Forelimb muscle (tissue), 1 donor: ENCODE results near the gene KLF13. TPM values are rescaled to one million over a fixed set of nuclear protein-coding genes. Genes with fewer than 3 reads are reported as not detected.

ENCODE experiments used
- DNase-seq: peaks from one replicate; pipeline ENCODE4 v3.0.0-alpha.2; 2013; ENCODE audit warnings: low read depth
- polyA plus RNA-seq: library from polyadenylated mRNA; unstranded; fragments of 120-200 nt; gene quantifications from one replicate; pipeline ENCODE4 v1.2.1, GENCODE V29; 2013; ENCODE audit not compliant: insufficient read length

Gene KLF13
- polyA plus RNA-seq, 1 donor, result 37.0 TPM

DNA sequence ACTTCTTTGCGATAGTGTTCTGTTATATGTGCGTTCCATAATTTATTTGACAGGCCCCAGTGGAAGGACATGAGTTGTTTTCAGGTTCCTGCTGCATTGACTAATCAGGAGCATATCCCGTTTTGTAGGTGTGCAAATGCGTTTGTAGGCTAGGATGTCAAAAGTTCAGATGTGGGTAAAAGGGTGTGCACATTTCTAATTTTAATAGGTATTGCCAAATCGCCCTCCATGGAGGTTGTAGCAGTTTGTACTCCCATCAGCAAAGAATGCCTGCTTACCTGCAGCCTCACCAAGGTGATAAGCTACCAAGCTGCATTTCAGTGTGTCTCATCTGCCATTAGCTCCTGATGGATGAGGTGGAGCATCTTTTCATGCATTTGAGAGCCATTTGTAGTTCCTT, 36.3 kb downstream of the KLF13 start:
- DNase-seq, result no peak

GRCh38 chr15:31364301-31365031, 37.8 kb downstream of the KLF13 start:
- DNase-seq, result no peak

DNA sequence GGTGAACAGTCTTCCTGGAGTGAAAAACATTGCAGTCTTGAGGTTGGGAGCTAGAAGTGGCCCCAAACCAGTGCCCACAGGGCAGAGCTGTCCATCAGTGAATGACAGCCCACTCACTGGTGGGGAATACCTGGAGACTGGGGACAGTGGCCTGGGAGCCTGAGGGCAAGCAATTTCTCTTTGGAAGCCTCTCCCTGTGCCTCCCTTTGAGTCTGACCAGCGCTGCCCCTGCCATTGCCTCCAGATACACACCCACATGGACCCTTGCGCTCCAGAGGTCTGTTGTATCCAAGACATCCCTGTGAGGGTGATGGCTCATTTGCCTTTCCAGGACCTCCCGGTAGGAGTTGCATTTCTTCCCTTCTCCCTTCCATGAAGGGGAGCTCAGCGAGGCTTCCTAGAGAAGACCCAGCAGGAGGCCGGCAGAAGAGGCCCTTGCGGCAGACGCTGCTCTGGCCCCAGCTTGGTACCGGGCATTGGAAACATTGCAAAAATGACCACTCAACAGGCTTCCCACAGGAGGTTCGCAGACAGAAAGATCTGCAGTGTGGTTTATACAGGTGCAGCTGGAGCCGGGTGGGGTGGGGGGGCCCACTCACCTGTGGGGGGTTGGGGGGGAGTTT, 38.5 kb downstream of the KLF13 start:
- no peak for DNase-seq

GRCh38 chr15:31365655-31366127, 39.1 kb downstream of the KLF13 start:
- peak; percentile 36 for DNase-seq

DNA sequence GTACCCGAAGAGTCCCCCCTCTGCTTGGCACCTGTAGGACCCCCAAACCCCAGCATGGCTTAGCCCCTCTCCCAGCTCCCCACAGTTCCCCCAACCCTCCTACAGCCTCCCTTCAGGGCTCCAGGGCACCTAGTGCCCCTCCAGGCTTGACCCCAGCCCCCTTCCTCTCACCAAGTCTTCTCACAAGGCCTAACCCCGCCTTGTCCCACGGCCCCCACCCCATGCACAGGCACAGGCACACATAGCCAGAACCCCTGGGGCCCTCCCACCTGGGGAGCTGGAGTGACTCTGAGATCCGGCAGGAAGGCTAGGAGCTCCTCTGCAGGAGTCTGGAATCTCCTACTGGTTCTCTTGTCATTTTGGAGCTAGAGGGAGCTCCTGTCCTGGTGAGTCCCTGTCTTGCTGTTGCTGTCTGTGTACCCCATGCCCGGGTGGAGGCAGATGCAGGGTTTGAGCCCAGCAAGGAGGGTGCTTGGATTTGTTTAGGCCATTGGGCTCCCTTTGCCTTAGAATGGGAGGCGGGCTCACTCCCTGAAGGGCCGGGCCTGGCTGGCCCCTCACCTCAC, 39.6 kb downstream of the KLF13 start:
- no peak for DNase-seq

DNA sequence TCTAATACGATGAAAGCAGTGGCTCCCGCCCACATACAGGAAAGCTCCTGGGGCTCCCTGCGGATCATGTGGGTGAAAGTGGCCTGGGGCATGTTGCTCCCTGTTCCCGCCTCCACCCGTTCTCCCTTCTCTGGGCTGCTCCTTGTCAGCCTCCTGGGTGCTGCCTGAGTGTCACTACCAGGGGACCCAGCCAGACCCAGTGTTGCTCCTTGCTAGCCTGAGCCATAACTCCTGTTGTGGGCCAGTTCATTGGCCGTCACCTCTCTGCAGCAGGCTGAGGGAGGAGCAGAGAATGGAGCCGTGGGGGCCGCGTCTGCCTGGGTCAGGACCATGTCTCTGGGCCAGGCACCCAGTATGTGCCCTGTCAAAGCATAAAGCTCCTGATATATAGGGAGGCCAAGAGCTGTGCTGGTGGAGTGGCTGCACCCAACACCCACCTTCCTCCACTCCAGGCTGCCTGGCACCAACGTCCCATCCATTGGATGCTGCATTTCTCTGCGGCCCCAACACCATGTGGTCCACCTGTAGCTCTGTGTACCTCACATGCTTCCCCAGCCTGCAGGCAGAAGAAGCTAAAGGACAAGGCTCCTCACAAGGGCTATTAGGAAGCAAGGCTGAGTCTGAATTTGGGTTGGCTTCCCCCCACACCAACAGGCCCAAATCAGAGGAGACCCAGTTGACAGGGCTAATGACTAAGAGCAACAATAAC, 40.5 kb downstream of the KLF13 start:
- no peak for DNase-seq

DNA sequence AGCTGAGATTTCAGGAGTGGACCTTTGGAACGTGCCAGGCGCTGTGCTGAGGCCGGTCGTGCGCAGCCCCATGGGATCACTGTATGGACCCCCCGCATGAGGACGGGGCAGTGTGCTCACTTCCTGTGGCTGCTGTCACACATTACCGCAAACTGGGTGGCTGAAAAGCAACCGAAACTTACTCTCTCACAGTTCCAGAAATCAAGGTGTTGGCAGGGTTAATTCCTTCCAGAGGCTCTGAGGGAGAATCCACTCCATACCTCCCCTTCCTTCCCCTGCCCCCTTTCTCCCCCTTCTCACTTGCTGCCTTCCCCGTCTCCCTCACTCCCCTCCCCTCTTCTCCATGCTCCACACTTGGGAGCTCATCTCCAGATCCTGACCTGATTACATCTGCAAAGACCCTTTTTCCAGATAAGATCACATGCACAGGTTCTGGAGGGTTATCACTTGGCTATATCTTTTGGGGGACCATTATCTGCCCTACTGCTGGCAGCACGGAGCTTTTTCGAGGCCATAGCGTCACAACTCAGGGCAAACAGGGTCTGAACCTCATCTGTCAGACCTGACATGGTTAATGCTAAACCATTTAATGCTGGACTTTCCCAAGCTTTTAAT, 41.2 kb downstream of the KLF13 start:
- DNase-seq, result no peak

GRCh38 chr15:31369727-31370126, 43.1 kb downstream of the KLF13 start:
- no peak for DNase-seq

- DNase-seq, result no peak
Measured at GRCh38 chr15:31371520-31372240, 45.0 kb downstream of the KLF13 start.

DNA sequence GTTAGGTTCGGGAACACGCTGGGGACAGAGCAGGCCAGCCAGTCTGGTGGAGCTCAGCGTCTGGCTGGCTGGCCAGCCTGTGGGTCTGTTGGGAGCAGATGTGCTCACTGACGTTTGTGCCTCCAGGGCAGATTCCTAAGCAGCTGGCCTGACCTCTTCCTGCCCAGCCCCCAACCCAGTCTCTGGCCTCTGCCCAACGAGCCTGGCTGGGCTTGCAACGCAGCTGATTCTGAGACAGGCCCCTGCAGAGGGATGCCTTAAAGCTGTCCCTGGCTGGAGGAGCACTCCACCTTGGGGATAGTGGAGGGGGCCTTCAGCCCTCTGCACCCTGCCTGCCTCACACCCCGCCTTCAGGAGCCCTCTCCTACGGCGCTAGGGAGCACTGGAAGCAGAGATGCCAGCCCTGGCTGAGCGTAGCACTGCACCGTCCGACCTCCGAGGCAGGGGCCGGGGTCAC, 46.0 kb downstream of the KLF13 start:
- no peak for DNase-seq

DNA sequence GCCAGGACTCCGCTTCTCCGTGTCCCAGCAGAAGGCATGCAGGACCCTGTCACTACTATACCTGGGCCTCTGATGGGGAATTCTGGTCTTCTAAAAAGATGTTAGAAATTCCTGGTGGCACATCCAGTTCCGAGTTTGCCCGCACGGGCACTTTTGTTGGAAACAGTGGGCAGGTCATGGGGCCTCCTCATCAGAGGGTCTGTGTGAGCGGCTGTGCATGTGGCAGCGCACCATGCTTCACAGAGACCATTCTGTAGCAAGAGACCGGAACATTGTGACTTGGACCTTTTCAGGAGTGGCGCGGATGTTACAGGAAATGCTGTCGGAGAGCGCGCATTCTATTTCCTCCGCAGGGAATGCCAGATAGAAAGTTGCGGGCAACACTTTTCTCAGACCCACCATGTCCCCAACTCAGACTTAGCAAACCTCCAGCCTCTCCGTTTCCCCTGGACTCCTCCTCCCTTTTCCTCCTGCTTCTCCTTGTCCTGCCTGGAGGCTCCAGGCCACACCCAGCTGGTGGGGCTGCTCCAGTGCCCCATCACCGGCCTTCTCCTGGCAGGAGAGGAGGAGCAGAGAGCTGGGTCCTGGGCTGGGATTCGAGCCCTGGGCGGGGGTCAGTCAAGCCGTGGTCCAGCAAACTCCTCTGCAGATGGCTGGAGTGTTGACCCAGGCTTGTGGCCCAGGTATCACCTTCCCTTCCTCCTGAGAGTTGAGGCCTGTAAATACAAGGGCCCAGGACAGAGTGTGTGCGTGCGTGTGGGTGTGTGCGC, 46.6 kb downstream of the KLF13 start:
- DNase-seq, result no peak

DNA sequence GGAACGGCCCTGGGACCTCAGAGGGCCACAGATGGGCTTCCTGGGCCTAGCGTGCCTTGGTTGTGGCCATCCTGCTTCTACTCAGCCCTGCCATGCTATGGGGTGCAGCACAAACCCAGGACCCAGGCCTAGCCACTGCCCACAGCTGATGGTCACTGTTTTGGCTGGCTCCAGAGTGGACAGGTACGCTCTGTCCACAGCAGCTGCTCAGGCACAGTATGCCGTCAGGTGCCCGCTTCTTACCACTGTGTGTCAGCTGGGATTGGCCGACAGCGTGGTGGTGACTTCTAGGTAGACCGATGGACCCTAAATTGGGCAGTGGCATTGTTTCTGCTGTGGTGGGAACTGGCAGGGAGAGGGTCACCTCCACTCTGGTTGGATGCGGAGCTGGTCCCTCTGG, 47.3 kb downstream of the KLF13 start:
- DNase-seq, result no peak

GRCh38 chr15:31374489-31374888, 47.9 kb downstream of the KLF13 start:
- no peak for DNase-seq

- no peak for DNase-seq
Measured at GRCh38 chr15:31374986-31375385, 48.4 kb downstream of the KLF13 start.

- no peak for DNase-seq
Measured at GRCh38 chr15:31375772-31376171, 49.1 kb downstream of the KLF13 start.

GRCh38 chr15:31376511-31376910, 49.9 kb downstream of the KLF13 start:
- no peak for DNase-seq

DNA sequence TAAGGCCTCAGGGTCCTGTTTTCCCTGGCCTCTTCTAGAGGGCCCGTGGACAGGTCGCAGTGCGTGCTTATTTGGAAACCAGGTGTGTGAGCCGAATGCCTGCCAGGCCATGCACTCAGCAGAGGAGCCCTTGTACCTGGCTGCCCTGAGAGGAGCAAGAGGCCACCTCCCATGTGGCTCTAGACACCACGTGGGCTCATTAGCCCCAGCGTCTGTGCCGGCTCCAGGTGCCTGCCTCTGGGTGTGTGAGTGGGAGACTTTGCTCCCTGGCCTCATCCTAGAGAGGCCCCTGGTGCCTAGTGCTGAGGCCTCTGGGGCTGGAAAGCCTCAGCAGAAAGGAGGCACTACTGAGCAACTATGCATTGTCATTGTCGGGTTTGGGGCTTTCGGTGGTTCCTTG, 50.4 kb downstream of the KLF13 start:
- no peak for DNase-seq

GRCh38 chr15:31378363-31378903, 51.8 kb downstream of the KLF13 start:
- no peak for DNase-seq

DNA sequence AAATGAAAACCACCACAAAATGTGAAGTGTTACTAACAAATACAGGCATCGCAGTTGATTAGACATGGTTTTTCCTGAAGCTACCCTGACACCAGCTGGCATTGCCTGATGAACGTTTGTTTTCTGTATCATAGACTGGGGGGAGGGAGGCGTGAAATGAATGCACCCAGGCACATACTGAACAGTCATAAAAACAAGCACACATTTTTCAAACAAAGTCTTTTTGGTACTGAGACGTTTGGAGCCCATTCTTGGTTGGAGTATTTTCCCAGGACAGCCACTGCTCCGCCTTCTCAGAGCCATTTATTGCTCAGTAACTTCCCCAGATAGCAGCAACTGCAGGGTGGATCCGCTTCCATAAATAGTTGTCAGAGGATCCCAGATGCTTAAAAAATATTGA, 52.4 kb downstream of the KLF13 start:
- DNase-seq, result no peak

DNA sequence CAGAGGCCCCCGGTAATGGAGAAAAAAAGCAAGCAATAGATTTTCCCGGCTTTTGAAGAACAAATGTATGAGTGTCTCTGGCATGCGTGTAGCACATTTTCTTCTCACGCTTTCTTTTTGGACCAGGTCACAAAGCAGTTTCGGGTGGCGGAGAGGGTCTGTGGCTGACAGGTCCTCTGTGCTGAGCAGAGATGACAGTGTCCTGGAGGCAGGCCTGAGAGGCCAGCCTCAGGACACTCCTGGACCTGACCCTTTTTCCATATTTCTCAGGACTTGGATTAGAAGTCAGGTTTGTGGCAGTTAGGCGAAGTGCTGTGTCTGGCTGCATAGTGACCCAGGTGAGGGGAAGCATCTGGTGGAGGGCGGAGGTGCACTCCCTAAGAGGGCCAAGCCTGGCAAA, 52.9 kb downstream of the KLF13 start:
- no peak for DNase-seq
